Activated T-helper 17 cell treated with anti-CD3 and anti-CD28 coated beads, Interleukin-2, amount 50 U/mL, for 72 hours (primary cell): Measurements from ENCODE around the gene EMC8. TPM values are rescaled to one million over a fixed set of nuclear protein-coding genes. Genes with fewer than 3 reads are reported as not detected.

Source experiments
- ATAC-seq: fragments of 150-1000 bp; cut with Tn5 transposase; replicated peaks from 2 replicates; pipeline ENCODE4 v1.10.0; 2021; ENCODE audit warnings: mild to moderate bottlenecking, moderate library complexity
- H3K27ac Mint-ChIP-seq: one replicate; pipeline ENCODE4 v1.8.0; 2022; ENCODE audit warnings: mixed read lengths
- H3K27me3 Mint-ChIP-seq: one replicate; pipeline ENCODE4 v1.8.0; 2022; ENCODE audit warnings: mixed read lengths
- H3K36me3 Mint-ChIP-seq: one replicate; pipeline ENCODE4 v1.8.0; 2022; ENCODE audit warnings: low read depth, mild to moderate bottlenecking, mixed read lengths
- H3K4me1 Mint-ChIP-seq: one replicate; pipeline ENCODE4 v1.8.0; 2022; ENCODE audit warnings: mixed read lengths
- H3K4me3 Mint-ChIP-seq: one replicate; pipeline ENCODE4 v1.8.0; 2022; ENCODE audit warnings: mild to moderate bottlenecking, mixed read lengths
- H3K9me3 Mint-ChIP-seq: one replicate; pipeline ENCODE4 v1.8.0; 2022; ENCODE audit warnings: mixed read lengths
- total RNA-seq, 2 donors: library from RNA; stranded (reverse); gene quantifications; one replicate each; pipeline ENCODE4 v1.2.3, GENCODE V29; 2022

Gene EMC8
- 10 to 100 TPM; 17.4 to 42.7 TPM for total RNA-seq

DNA sequence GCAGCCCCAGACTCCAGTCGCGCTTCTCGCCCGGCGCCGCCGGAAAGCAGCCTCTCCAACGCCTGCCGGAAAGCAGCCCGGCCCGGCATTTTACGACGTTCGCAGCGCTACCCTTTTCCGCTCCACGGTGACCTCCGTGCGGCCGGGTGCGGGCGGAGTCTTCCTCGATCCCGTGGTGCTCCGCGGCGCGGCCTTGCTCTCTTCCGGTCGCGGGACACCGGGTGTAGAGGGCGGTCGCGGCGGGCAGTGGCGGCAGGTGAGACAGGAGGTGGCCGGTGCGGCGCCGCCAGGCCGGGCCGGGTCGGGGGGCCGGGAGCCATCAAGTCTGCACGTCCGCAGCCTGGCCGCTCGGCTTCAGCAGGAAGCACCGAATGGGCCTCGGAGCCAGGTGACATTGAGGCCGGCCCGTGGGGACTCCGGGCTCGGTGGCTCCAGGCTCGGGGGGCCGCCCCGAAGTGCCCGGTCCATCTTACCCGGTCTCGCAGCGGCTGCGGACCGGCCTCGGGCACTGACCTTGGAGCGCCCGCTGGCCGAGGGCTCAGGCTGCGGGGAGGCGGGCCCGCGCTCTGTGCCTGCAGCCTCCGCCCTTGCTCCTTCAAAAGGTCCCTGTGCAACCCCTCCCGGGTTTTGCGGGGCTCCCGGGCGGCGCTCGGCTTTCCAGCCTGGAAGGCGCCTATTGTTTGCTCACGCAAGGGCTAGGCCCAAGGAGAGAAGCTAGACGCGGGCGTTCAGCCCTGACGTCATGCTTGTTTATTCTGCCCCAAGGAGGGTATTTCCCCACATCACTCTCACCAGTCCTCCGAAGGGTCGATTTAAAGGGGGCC is at the start of gene EMC8, which contains the start of gene COX4I1:
TSS of gene EMC8 (minus strand) at position 48 of the 824 bp plus-strand sequence. CDS start 249 bp downstream, outside the sequence.
TSS of gene COX4I1 (plus strand) at position 199 of the 824 bp plus-strand sequence. CDS start 1,511 bp downstream, outside the sequence.
- peak within 1 kb of the TSS; percentile 86 for H3K4me3 Mint-ChIP-seq

DNA sequence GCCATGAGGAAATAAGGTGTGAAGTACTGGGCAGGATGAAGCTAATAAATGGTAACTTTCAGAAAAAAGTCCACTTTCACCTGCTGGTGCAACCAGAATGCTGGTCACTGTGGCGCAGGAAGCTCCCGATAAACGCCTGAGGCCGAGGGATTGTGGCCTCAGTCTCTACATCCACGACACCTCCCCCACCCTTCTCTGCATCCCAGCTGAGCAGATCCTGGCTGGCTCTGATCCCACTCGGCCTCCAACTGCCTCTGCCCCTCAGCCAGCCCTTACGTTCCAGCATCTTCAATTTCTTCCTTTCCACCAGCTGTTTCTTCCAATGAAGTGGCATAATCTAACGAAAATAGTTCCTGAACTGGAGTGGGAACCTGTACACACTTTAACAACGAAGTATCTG is 49.6 kb upstream of the EMC8 start:
- H3K4me1 Mint-ChIP-seq: no peaks in the 10 kb centered on the region
- no peaks in the 10 kb centered on the region for H3K36me3 Mint-ChIP-seq
- H3K4me3 Mint-ChIP-seq: no peak overlapping the region
- H3K27me3 Mint-ChIP-seq: peaks cover 29% of the 10 kb centered on the region
- H3K9me3 Mint-ChIP-seq: no peaks in the 10 kb centered on the region
- no peak for ATAC-seq
- H3K27ac Mint-ChIP-seq: no peak overlapping the region

More for the DNA sequence above, at the start of gene EMC8, which contains the start of gene COX4I1:
- Mint-ChIP-seq H3K27me3 (no peaks in the 10 kb centered on the region), H3K4me1 (peaks cover 27% of the 10 kb centered on the region), H3K36me3 (peaks cover 71% of the 10 kb centered on the region), H3K27ac (peak within 1 kb of the TSS; percentile 94), H3K9me3 (no peaks in the 10 kb centered on the region)
- peak; percentile 94 for ATAC-seq

DNA sequence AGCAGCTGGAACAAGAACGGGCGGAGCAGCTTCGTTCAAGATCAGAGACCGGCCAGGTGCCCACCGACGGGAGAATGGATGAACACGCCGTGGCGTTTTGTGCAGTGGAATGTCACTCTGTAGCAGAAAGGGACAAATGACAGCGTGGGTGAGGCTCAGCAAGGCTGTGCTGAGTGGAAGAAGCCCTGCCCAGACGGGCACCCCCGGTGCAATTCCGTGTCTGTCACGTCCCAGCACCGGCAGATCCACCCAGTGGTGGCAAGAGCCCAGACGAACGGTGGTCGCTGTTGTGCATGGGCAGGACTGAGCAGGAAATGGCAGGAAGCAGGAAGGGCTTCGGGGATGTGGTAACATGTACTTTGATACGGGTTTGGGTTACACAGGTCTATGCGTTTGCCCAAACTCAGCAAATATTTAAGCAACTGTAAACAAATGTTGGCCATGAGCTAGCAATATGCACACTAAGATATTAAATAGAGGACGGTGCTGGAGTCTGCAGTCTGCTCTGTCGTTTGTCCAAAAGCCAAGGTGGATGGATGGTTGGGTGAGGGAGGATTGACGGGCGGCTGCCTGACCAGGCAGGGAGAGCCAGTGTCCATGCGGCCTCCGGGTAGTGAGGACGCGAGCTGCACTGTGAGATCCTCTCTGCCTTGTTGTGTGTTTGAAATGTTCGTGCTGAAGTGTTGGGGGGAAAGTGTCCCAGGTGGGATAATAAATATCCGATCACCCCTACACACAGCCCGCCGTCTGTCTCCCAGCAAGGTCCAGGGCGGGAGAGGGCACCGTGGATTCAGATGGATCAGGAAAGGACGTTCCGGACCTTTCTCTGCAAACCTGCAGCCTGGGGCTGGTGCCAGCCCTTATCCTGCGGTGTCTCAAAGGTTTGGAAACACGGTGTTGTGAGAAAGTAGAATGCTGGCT is 48.6 kb upstream of the EMC8 start:
- Mint-ChIP-seq H3K36me3 (no peaks in the 10 kb centered on the region), H3K27me3 (peaks cover 33% of the 10 kb centered on the region), H3K9me3 (no peaks in the 10 kb centered on the region), H3K4me3 (no peak overlapping the region), H3K4me1 (no peaks in the 10 kb centered on the region), H3K27ac (no peak overlapping the region)
- ATAC-seq: no peak

DNA sequence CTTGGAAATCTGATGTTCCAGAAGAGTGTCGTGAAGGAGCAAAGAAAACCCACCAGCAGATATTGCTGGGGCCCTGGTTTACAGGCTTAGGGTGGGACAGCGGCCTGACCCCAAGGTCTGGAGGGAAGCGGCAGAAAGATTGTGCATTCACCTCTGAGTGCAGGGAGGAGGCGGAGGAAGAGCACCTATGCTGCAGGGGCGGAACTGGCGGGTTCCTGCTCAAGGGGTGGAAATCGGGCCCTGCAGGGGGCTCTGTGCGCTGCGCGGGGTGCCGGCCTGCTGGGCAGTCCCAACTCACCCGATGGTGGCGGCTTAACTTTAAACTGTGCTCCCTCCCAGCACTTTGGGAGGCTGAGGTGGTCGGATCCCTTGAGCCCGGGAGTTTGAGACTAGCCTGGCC is 47.7 kb upstream of the EMC8 start:
- H3K27me3 Mint-ChIP-seq: peaks cover 33% of the 10 kb centered on the region
- H3K9me3 Mint-ChIP-seq: no peaks in the 10 kb centered on the region
- ATAC-seq: no peak
- H3K27ac Mint-ChIP-seq: no peak overlapping the region
- H3K4me1 Mint-ChIP-seq: no peaks in the 10 kb centered on the region
- no peak overlapping the region for H3K4me3 Mint-ChIP-seq
- no peaks in the 10 kb centered on the region for H3K36me3 Mint-ChIP-seq

DNA sequence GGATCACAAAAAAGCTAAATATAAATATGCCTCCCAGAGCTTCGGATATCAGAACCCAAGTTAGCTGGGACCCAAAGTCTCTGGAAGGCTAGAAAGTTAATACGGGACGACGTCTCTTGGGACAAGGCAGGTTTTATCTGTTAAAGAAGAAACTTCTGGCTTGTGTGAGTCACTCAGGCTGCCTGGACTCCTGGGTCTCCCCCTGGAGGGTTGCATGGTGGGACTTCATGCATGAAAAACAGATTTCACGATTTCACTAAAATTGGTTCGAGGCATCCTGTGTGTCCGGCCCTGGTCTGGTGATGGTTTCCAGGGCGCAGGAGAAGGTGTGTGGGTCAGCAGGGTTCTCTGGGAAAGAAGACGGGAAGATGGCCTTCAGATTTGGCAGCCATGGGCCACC is 47.1 kb upstream of the EMC8 start:
- Mint-ChIP-seq H3K4me1 (no peaks in the 10 kb centered on the region), H3K9me3 (no peaks in the 10 kb centered on the region), H3K27ac (no peak overlapping the region), H3K27me3 (peaks cover 33% of the 10 kb centered on the region), H3K36me3 (no peaks in the 10 kb centered on the region), H3K4me3 (no peak overlapping the region)
- ATAC-seq: no peak

DNA sequence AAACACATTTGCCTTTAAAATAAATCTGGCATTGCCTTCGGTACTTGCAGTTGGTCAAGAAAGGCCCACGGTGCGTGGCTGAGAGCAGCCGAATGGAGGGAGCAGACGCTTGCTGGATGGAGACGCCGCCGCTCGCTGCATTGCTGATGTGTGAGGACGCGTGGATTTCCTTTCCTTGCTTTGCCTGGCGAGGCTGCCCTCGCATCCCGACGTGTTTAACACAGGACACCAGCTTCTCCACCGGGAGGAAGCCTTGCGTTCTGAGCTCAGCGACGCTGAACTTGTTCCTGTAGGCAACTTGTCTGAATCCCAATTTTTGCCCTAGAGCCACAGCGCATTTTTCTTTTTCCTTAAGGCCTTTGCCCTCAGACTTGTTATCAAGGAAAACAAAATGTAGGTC is 45.9 kb upstream of the EMC8 start:
- H3K27ac Mint-ChIP-seq: no peak overlapping the region
- H3K9me3 Mint-ChIP-seq: no peaks in the 10 kb centered on the region
- H3K36me3 Mint-ChIP-seq: no peaks in the 10 kb centered on the region
- peaks cover 33% of the 10 kb centered on the region for H3K27me3 Mint-ChIP-seq
- no peak for ATAC-seq
- H3K4me1 Mint-ChIP-seq: no peaks in the 10 kb centered on the region
- H3K4me3 Mint-ChIP-seq: no peak overlapping the region

DNA sequence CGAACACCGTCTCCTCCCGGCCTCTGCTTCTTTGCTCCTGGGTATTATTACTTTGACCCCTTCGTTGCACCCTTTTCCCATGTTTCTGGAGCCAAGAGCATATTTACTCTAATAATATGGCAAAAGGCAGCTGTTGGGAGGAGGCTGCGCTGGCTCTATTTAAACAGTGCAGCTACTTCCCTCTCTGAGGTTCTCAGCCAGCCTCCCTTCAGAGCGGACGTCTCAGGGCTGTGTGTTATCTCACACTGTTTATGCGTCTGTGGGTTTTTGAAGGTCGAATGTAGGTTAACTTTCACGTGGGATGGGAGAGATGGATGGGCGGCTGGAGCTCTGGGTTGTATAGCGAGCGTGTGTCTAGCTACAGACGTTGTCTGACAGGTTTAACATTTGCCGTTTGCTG is 45.4 kb upstream of the EMC8 start:
- no peaks in the 10 kb centered on the region for H3K4me1 Mint-ChIP-seq
- no peak overlapping the region for H3K27ac Mint-ChIP-seq
- no peak for ATAC-seq
- H3K27me3 Mint-ChIP-seq: peaks cover 33% of the 10 kb centered on the region
- H3K4me3 Mint-ChIP-seq: no peak overlapping the region
- H3K9me3 Mint-ChIP-seq: no peaks in the 10 kb centered on the region
- H3K36me3 Mint-ChIP-seq: no peaks in the 10 kb centered on the region

DNA sequence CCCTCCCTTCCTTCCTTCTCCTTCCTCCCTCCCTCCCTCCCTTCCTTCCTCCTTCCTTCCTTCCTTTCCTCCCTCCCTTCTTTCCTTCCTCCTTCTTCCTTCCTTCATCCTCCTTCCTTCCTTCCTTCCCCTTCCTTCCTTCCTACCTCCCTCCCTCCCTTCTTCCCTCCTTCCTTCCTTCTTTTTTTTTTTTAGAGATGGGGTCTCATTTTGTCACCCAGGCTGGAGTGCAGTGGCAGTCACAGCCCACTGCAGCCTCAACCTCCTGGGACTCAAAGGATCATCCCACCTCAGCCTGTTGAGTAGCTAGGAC is 44.8 kb upstream of the EMC8 start:
- H3K9me3 Mint-ChIP-seq: no peaks in the 10 kb centered on the region
- H3K27ac Mint-ChIP-seq: no peak overlapping the region
- no peaks in the 10 kb centered on the region for H3K36me3 Mint-ChIP-seq
- no peak overlapping the region for H3K4me3 Mint-ChIP-seq
- no peaks in the 10 kb centered on the region for H3K4me1 Mint-ChIP-seq
- H3K27me3 Mint-ChIP-seq: peaks cover 37% of the 10 kb centered on the region
- ATAC-seq: no peak

DNA sequence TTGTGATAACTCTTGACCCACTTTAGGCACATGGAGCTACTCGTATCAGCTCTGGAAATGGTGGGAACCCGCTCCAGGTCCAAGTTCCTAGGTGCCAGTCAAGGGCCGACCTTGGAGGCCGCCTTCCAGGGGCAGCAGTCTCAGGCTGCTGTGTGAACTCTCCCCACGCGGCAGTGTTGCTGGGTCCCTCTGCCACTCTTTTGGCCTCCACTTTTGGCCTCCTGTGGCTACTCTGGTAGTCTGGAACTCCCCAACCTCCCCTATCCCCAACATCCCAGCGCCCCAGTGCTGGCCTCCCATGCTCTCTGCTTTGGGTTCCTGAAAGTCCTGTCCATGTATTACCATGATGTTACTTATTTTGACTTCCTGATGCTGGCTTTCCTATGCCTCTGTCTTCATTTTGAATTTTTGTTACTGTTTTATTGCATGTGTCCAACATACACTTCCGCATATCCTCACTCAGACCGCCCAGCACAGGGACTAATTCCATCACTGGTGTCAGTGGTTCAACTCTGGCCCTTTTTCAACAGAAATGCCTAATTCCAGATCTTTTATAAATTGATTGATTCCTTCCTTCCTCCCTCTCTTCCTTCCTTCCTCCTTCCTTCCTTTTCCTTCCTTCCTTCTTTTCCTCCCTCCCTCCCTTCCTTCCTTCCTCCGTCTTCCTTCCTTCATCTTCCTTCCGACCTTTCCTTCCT is 44.3 kb upstream of the EMC8 start:
- no peak overlapping the region for H3K27ac Mint-ChIP-seq
- H3K4me1 Mint-ChIP-seq: no peaks in the 10 kb centered on the region
- H3K36me3 Mint-ChIP-seq: no peaks in the 10 kb centered on the region
- H3K4me3 Mint-ChIP-seq: no peak overlapping the region
- ATAC-seq: no peak
- no peaks in the 10 kb centered on the region for H3K9me3 Mint-ChIP-seq
- peaks cover 42% of the 10 kb centered on the region for H3K27me3 Mint-ChIP-seq

DNA sequence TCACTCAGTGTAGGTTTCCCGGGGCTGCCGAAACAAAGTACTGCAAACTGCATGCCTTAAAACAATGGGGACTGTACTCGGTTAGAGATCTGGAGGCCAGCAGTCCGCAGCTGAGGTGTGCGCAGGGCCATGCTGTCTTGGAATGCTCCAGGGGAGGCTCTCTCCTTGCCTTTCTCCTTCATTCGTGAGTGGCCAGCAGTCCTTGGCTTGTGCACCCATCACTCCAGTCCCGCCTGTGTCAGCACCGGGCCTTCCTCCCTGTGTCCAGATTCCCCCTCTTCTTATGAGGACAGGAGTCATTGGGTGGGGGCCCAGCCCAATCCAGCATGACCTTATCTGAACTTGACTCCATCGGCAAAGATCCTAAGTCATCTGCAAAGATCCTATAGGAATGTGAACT is 43.5 kb upstream of the EMC8 start:
- H3K9me3 Mint-ChIP-seq: no peaks in the 10 kb centered on the region
- H3K36me3 Mint-ChIP-seq: no peaks in the 10 kb centered on the region
- ATAC-seq: no peak
- H3K4me3 Mint-ChIP-seq: no peak overlapping the region
- H3K4me1 Mint-ChIP-seq: no peaks in the 10 kb centered on the region
- no peak overlapping the region for H3K27ac Mint-ChIP-seq
- peaks cover 40% of the 10 kb centered on the region for H3K27me3 Mint-ChIP-seq

DNA sequence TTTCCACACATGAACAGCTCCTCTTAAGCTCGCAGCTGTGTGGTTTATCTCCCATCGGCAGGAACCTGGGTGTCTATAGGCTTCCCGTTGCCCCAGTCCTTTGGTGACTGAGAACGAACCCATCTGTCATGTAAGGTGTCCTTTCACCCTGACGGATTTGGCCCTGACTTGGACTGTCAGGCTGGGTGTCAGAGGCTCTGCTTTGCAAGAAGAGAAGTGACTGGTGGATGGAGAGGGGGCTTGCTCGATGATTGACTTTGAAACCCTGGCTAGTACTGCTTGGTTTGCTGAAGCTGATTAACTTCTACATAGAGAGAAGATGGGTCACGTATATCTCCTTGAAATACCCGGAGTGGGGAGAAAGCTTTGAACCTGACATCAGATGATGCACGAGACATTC is 43.1 kb upstream of the EMC8 start:
- ATAC-seq: no peak
- Mint-ChIP-seq H3K36me3 (no peaks in the 10 kb centered on the region), H3K27me3 (peaks cover 39% of the 10 kb centered on the region), H3K9me3 (no peaks in the 10 kb centered on the region), H3K4me3 (no peak overlapping the region), H3K4me1 (no peaks in the 10 kb centered on the region), H3K27ac (no peak overlapping the region)

DNA sequence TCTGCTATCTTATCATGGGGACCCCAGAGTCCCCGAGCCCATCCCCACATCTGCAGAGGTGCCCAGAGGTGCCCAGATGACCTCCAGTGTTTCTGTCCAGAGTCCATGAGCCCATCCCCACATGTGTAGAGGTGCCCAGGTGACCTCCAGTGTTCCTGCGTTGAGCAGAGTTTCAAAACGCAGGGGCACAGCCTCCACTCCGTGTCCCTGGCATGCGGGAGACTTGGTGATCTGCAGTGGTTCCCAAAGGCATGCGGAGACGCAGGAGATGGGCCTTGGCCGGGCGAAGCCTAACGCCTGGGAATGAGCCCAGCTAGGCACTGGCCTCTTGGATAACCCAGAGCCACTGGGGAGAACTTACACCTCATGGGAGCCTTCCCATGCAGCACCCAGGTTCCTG is 41.5 kb upstream of the EMC8 start:
- no peak overlapping the region for H3K4me3 Mint-ChIP-seq
- no peak overlapping the region for H3K27ac Mint-ChIP-seq

DNA sequence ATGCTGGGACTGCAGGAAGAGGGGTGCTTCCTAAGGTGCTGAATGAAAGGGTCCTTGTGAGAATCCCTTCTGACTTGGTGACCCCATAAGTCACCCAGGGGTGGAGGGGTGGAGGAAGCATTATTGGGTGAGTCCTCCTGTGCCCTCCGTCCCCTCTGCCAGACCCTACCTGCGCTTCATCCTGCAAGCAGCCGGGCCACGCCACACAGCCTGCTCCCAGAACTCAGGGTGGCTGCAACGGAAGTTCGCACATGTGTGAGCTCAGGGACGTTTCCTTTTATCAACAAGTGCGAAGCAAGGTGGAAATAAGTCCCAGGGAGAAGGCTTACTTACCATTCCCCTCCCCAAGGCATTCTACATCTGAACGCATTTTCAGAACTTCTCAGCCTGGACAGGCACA is 41.1 kb upstream of the EMC8 start:
- Mint-ChIP-seq H3K27ac (no peak overlapping the region), H3K4me1 (no peaks in the 10 kb centered on the region), H3K9me3 (no peaks in the 10 kb centered on the region)

More for the DNA sequence above, 41.5 kb upstream of the EMC8 start:
- no peaks in the 10 kb centered on the region for H3K36me3 Mint-ChIP-seq
- no peaks in the 10 kb centered on the region for H3K4me1 Mint-ChIP-seq
- peaks cover 31% of the 10 kb centered on the region for H3K27me3 Mint-ChIP-seq
- H3K9me3 Mint-ChIP-seq: no peaks in the 10 kb centered on the region
- ATAC-seq: no peak

DNA sequence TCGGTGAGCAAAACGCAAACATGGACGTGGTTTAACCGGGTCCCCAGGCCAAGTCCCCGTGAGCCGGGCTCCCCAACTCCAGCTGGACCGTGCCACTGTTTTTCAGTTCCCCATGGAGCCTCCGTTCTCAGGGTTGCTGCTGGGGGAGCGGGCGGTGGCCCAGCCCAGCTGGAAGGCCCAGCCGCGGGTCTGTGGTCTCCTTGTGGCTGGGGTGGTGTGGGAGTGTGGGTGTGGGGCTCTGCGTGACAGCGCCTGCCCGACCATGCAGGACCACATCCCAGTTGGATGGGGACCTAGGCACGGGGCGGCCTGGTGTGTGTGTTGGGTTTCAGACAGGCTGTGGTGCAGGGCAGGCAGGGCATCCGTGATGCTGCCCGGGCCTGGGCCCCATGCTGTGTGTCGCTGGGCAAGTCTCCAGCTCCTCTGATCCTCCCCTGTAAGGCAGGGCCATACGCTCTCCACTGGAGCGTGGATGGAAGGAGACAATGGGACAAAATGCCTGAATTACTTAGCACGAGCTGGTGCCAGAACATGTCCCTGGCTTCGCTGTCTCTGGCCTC is 40.4 kb upstream of the EMC8 start:
- Mint-ChIP-seq H3K4me3 (no peak overlapping the region), H3K27ac (no peak overlapping the region), H3K4me1 (no peaks in the 10 kb centered on the region), H3K36me3 (no peaks in the 10 kb centered on the region), H3K27me3 (peaks cover 27% of the 10 kb centered on the region), H3K9me3 (no peaks in the 10 kb centered on the region)
- no peak for ATAC-seq

More for the DNA sequence above, 41.1 kb upstream of the EMC8 start:
- ATAC-seq: no peak
- no peak overlapping the region for H3K4me3 Mint-ChIP-seq
- H3K27me3 Mint-ChIP-seq: peaks cover 31% of the 10 kb centered on the region
- no peaks in the 10 kb centered on the region for H3K36me3 Mint-ChIP-seq
